ENCODE data around the gene MAP2K5.

Gene MAP2K5

GRCh38 chr15:67809866-67810265 lies 267.4 kb downstream of the MAP2K5 start:
- no peak overlapping the region for H3K27ac ChIP-seq (ENCODE audit: extremely low read depth, low read depth, low read length)
- ChIA-PET POLR2A (no interaction called here), CTCF (no interaction called here)

GRCh38 chr15:67812241-67812644 lies 269.7 kb downstream of the MAP2K5 start:
- peaks cover 6% of the 10 kb centered on the region; the same call in 1 of the 2 replicates for H3K4me1 ChIP-seq (ENCODE audit: control insufficient read depth, insufficient read depth, low read length)
- H3K4me3 ChIP-seq (ENCODE audit: low read depth, low read length): no peak overlapping the region
- TF ChIP-seq ZNF585B (tag by site-specific recombination; IDR thresholded peaks at IDR 0.05) (no peak), ZNF169 (tag by site-specific recombination; IDR thresholded peaks at IDR 0.05) (no peak), ZNF514 (tag by site-specific recombination; IDR thresholded peaks at IDR 0.05) (no peak), EGR2 (tag by site-specific recombination; IDR thresholded peaks at IDR 0.05; ENCODE audit: low read depth) (no peak), ZNF324 (tag by site-specific recombination; IDR thresholded peaks at IDR 0.05) (no peak), ZNF302 (tag by site-specific recombination; IDR thresholded peaks at IDR 0.05; ENCODE audit: low read depth) (no peak), KLF8 (tag by site-specific recombination; IDR thresholded peaks at IDR 0.05) (no peak)
- ChIA-PET POLR2A (interaction anchor here (0.7 kb wide), 1 partner anchor 20 kb away, joined by 3 read pairs; no protein-coding TSS in a partner anchor), CTCF (interaction anchor here (0.6 to 1.8 kb wide), 2 partner anchors 20 to 865 kb away, joined by 3 to 4 read pairs; no protein-coding TSS in a partner anchor)
- no peaks in the 10 kb centered on the region for H3K9me3 ChIP-seq (ENCODE audit: control insufficient read depth, insufficient read depth, low read depth, low read length)
- H3K36me3 ChIP-seq (ENCODE audit: control insufficient read depth in 2 of 2, insufficient read depth in 1 of 2, low read length in 2 of 2): no peaks in the 10 kb centered on the region
- H3K27ac ChIP-seq (ENCODE audit: extremely low read depth, low read depth, low read length): no peak overlapping the region

More at GRCh38 chr15:67809866-67810265, 267.4 kb downstream of the MAP2K5 start:
- Histone ChIP-seq H3K9me3 (ENCODE audit: control insufficient read depth, insufficient read depth, low read depth, low read length) (no peaks in the 10 kb centered on the region), H3K4me3 (ENCODE audit: low read depth, low read length) (no peak overlapping the region), H3K36me3 (ENCODE audit: control insufficient read depth in 2 of 2, insufficient read depth in 1 of 2, low read length in 2 of 2) (no peaks in the 10 kb centered on the region), H3K4me1 (ENCODE audit: control insufficient read depth, insufficient read depth, low read length) (peaks cover 6% of the 10 kb centered on the region; the same call in 1 of the 2 replicates)
- no peak for TF ChIP-seq ZNF138 (tag by site-specific recombination; IDR thresholded peaks at IDR 0.05; ENCODE audit: borderline replicate concordance)
- TF ChIP-seq ZNF157 (tag by site-specific recombination; IDR thresholded peaks at IDR 0.05): no peak
- TF ChIP-seq ZNF280D (tag by site-specific recombination; IDR thresholded peaks at IDR 0.05): no peak
- no peak for TF ChIP-seq ZBTB48 (tag by site-specific recombination; IDR thresholded peaks at IDR 0.05)
- TF ChIP-seq ZNF274 (IDR thresholded peaks at IDR 0.05; ENCODE audit: low read length): no peak
- TF ChIP-seq ZNF274 (tag by site-specific recombination; IDR thresholded peaks at IDR 0.05; ENCODE audit: borderline replicate concordance): no peak
- TF ChIP-seq ZNF292 (tag by site-specific recombination; IDR thresholded peaks at IDR 0.05; ENCODE audit: borderline replicate concordance, low read depth): no peak
- no peak for TF ChIP-seq ZNF830 (tag by site-specific recombination; IDR thresholded peaks at IDR 0.05; ENCODE audit: low read depth)
- no peak for TF ChIP-seq ZNF48 (tag by site-specific recombination; IDR thresholded peaks at IDR 0.05)
- no peak for TF ChIP-seq GLIS1 (tag by site-specific recombination; IDR thresholded peaks at IDR 0.05)
- TF ChIP-seq ZNF692 (tag by site-specific recombination; IDR thresholded peaks at IDR 0.05): no peak
- no peak for TF ChIP-seq ZNF174 (tag by site-specific recombination; IDR thresholded peaks at IDR 0.05)
